ENCODE results near the gene DMD.

DMD gene

DNA sequence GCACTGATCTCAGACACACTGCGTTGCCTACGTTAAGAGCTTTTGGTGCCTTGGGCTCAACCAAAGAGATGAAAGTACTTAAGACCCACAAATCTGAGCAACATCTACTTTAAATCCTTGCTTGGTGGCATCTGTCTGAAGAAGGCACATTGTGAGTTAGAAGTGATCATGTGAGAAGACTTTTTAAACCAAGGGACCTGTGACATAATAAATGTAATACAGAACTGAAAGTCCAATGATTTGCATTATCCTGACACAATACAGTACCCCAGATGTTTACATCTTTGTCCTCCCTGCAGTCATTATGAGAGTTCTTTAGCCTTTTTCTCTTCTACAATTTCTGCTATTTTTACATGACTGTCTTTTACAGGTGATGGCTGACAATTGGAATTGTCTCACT, 2042.8 kb downstream of the DMD start:
- no peaks in the 10 kb centered on the region for H3K4me1 Mint-ChIP-seq (ENCODE audit: low read depth)
- no peaks in the 10 kb centered on the region for H3K36me3 Mint-ChIP-seq (ENCODE audit: low read depth)
- peaks cover 4% of the 10 kb centered on the region for H3K27me3 Mint-ChIP-seq
- H3K9me3 Mint-ChIP-seq, result peaks cover 8% of the 10 kb centered on the region
- no peak overlapping the region for H3K4me3 Mint-ChIP-seq
- no peak overlapping the region for H3K27ac Mint-ChIP-seq

DNA sequence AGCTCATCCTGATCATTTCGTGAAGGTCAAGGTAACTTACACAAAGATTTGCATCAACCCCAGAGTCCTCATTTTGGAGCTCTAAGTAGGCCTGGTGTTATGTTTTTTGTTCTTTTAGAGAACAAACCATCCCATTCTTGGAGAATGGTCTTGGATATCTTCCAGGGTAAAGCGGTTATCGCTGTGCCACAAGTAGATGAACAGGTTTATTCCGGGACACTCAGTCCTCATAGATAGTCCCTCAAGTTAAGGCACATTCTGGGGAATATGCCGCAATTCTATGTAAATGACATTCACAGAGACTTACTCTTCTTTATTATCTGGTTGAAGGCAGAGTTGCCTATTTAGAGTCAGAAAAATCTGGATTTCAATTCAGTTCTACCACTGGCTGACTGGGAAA, 2044.5 kb downstream of the DMD start:
- no peak overlapping the region for H3K4me3 Mint-ChIP-seq
- H3K27me3 Mint-ChIP-seq, result no peaks in the 10 kb centered on the region
- H3K27ac Mint-ChIP-seq, result no peak overlapping the region
- H3K9me3 Mint-ChIP-seq, result peaks cover 11% of the 10 kb centered on the region
- H3K4me1 Mint-ChIP-seq (ENCODE audit: low read depth), result no peaks in the 10 kb centered on the region
- H3K36me3 Mint-ChIP-seq (ENCODE audit: low read depth), result no peaks in the 10 kb centered on the region

DNA sequence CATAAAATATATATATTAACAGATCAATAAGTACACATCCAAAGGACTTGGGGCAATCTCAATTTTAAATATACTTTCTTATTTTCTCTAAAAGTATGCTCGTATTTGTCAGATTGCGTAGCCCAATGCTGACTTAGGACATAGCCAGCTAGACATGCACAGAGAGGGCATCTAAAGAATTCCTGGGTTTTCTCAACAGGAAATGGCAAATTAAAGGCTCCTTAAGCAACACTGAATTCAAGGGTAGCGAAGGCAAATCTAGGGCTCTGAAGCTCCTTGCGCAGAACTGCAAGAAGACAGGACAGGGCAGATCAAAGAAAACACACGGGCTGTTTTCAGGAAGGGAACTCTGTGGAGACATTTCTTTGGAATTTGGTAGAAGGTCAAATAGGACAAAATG, 2044.9 kb downstream of the DMD start:
- Mint-ChIP-seq H3K27ac (no peak overlapping the region), H3K27me3 (no peaks in the 10 kb centered on the region), H3K9me3 (peaks cover 11% of the 10 kb centered on the region), H3K4me1 (ENCODE audit: low read depth) (no peaks in the 10 kb centered on the region), H3K36me3 (ENCODE audit: low read depth) (no peaks in the 10 kb centered on the region), H3K4me3 (no peak overlapping the region)

DNA sequence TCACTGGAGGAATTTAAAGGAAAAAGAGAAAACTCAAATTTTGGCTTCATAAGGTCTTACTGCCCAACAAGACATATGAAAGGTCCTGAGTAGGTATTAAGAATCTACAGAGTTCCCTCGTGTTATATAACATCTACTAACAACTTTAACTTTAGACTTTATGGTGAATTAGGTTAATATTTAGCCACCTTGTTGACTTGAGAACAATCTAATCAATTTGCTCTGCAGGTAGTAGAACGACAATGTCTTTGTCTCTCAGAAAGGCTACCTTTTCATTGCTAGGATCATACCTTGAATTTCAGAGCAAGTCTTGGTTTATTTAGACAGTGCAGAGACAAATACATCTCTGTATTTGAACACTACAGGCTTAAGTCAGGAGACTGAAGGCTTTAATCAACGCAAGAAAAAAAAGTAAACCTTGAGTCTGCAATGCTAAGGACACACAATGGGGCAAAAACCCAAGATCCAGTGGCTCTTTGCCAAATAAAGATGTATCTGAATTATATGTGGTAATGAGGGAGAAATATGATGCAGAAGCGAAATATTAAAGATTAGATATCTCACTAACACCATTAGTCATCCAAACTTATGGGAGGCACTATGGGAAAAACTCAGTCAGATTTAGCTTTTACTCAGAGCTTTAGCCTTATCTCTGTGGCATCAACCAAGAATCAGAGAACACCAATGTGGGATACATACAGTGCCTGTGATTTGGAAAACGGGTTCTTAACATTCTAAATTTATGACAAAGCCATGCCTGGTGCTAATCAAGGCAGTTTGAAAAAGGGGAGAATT, 2045.9 kb downstream of the DMD start:
- Mint-ChIP-seq H3K27me3 (no peaks in the 10 kb centered on the region), H3K4me1 (ENCODE audit: low read depth) (no peaks in the 10 kb centered on the region), H3K9me3 (peaks cover 11% of the 10 kb centered on the region), H3K27ac (no peak overlapping the region), H3K4me3 (no peak overlapping the region), H3K36me3 (ENCODE audit: low read depth) (no peaks in the 10 kb centered on the region)

DNA sequence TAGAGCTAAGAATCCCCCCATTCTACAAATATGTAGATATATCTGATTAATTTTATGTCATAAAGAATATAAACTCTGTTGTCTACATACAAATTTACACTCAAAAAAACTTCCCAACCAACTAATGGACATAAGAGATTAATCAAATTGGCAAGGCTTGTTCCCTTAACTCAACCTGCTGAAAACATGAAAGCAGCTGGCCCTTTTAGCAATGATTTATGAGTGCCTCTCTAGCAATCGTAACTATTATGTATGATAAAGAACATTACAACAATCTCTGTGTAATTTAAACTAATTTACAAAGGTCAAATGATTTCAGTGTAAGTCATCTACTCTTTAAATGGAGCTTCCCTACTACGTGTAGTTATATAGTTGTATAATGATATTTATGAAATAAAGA, 2056.4 kb downstream of the DMD start:
- Mint-ChIP-seq H3K27ac (no peak overlapping the region), H3K4me3 (no peak overlapping the region), H3K27me3 (no peaks in the 10 kb centered on the region), H3K36me3 (ENCODE audit: low read depth) (no peaks in the 10 kb centered on the region), H3K9me3 (no peaks in the 10 kb centered on the region), H3K4me1 (ENCODE audit: low read depth) (no peaks in the 10 kb centered on the region)

DNA sequence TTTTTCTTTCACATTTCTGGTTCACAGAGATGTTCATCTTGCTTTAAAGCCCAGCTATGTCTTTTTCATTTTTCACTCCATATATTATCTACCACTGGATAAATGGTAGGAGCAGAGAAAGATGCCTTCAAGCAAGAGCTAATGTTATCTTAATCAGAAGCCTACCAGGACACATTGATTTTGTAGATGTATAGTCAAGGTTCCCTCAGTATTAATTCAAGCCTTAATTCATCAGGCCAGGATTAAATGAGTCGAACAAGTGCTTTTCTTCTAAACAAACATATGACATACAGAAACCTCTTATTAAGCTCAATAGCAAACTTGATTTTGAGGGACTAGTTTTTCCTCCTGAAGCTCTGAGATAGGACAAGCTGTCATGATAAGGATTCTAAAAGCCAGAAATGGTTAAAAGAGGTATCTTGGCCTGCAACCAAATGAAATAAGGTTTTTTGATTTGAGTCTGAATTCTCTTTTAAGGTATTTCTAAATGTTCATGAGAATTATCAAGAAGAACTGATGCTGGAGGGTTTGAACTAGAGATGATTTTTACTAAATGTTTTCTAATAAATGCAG, 2057.8 kb downstream of the DMD start:
- H3K4me3 Mint-ChIP-seq, result no peak overlapping the region
- no peak overlapping the region for H3K27ac Mint-ChIP-seq
- no peaks in the 10 kb centered on the region for H3K36me3 Mint-ChIP-seq (ENCODE audit: low read depth)
- H3K4me1 Mint-ChIP-seq (ENCODE audit: low read depth), result no peaks in the 10 kb centered on the region
- no peaks in the 10 kb centered on the region for H3K9me3 Mint-ChIP-seq
- H3K27me3 Mint-ChIP-seq, result no peaks in the 10 kb centered on the region

DNA sequence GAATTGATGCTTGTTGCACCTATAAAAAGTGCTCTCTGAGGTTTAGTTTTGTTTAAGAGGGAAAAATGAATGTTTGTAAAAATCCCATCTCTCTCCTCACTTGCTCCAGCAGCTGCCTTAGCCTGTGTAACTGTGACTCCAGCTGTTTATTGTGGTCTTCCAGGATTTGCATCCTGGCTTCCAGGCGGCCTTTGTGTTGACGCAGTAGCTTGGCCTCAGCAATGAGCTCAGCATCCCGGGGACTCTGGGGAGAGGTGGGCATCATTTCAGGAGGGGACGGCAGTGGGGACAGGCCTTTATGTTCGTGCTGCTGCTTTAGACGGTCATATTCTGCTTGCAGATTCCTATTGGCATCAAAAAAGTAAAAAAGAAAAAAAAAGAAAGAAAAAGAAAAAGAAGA, 2064.2 kb downstream of the DMD start:
- Mint-ChIP-seq H3K9me3 (no peaks in the 10 kb centered on the region), H3K27me3 (no peaks in the 10 kb centered on the region), H3K27ac (no peak overlapping the region), H3K4me1 (ENCODE audit: low read depth) (no peaks in the 10 kb centered on the region), H3K36me3 (ENCODE audit: low read depth) (no peaks in the 10 kb centered on the region), H3K4me3 (no peak overlapping the region)

DNA sequence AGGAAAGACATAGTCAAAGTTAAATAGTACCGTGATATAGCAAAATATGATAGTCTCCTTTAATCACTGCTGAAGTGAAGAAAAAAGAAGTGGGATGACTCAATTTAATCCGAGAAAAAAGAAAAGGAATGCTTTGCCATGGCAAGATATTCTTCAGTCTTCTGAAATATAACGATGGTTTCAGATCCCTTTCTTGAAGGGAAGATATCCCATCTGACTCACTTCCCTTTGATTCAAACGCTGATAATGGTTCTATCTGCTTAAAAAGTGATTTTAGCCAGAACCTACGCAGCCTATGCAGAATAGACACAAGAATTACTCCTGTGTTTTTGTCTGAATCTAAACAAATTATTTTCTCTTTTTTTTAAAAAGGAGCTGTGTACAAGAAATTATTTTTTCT, 2071.4 kb downstream of the DMD start:
- Mint-ChIP-seq H3K4me3 (no peak overlapping the region), H3K27ac (no peak overlapping the region), H3K27me3 (no peaks in the 10 kb centered on the region), H3K9me3 (no peaks in the 10 kb centered on the region), H3K36me3 (ENCODE audit: low read depth) (no peaks in the 10 kb centered on the region), H3K4me1 (ENCODE audit: low read depth) (peaks cover 11% of the 10 kb centered on the region)

DNA sequence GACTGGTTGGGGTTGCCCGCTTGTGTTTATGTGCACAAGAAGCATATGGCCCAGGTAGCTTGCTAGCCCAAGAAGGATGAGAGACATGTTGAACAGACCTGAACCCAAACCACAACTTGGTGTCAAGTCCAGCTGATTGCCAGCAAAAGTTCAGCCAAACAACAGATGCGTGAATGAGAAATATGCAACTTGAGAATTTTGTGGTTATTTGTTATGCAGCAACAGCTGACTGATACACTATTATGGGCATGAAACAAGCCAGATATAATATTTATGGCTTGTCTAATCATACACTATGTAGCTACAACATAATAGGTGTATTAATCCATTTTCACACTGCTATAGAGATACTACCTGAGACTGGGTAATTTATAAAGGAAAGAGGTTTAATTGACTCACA, 2073.2 kb downstream of the DMD start:
- H3K4me3 Mint-ChIP-seq, result no peak overlapping the region
- H3K27me3 Mint-ChIP-seq, result no peaks in the 10 kb centered on the region
- peaks cover 11% of the 10 kb centered on the region for H3K4me1 Mint-ChIP-seq (ENCODE audit: low read depth)
- H3K36me3 Mint-ChIP-seq (ENCODE audit: low read depth), result no peaks in the 10 kb centered on the region
- no peak overlapping the region for H3K27ac Mint-ChIP-seq
- H3K9me3 Mint-ChIP-seq, result no peaks in the 10 kb centered on the region

DNA sequence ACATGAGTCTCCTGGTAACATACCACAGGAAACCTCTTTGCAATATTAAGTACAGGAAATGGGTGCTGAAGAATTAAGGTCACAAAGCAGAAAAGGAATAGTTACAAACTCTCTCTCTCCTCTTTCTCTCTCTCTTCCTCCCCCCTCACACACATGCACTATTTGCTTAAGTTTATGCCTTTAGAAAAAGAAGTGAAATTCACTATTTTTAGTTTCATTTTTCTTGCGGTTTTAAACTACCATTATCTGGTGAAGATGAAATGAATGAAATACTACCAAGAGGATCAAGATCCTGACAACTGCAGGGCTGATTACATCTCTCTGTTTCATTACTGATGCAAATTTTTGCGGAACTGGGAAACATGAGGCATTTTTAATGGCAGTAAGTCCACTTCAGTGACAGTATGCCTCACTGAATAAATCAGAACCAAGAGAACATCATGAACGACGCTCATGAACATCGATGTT, 2075.2 kb downstream of the DMD start:
- peaks cover 11% of the 10 kb centered on the region for H3K4me1 Mint-ChIP-seq (ENCODE audit: low read depth)
- no peaks in the 10 kb centered on the region for H3K9me3 Mint-ChIP-seq
- H3K4me3 Mint-ChIP-seq, result peak overlapping the region; percentile 30
- H3K27me3 Mint-ChIP-seq, result no peaks in the 10 kb centered on the region
- H3K36me3 Mint-ChIP-seq (ENCODE audit: low read depth), result no peaks in the 10 kb centered on the region
- no peak overlapping the region for H3K27ac Mint-ChIP-seq

DNA sequence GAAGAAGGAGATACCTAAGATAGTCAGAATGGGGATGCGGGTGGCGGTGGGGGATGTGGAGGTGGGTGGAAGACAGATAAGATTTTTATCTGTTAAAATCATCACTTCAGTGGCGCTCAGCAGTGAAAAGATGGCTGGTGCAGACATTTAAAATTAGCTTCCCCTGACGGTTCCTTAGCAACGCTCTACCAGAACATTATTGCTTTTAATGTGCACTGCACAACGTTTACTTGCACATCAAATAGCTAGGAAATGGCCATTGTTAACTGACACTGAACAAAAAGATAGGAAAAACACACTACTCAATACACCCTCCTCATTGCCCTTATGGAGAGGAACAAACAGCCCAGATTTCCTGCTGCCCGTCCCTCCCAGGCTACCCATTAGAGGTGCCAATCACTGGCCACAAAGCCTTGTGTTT, 2078.5 kb downstream of the DMD start:
- Mint-ChIP-seq H3K4me3 (no peak overlapping the region), H3K36me3 (ENCODE audit: low read depth) (no peaks in the 10 kb centered on the region), H3K27ac (no peak overlapping the region), H3K27me3 (no peaks in the 10 kb centered on the region), H3K4me1 (ENCODE audit: low read depth) (peaks cover 11% of the 10 kb centered on the region), H3K9me3 (no peaks in the 10 kb centered on the region)

DNA sequence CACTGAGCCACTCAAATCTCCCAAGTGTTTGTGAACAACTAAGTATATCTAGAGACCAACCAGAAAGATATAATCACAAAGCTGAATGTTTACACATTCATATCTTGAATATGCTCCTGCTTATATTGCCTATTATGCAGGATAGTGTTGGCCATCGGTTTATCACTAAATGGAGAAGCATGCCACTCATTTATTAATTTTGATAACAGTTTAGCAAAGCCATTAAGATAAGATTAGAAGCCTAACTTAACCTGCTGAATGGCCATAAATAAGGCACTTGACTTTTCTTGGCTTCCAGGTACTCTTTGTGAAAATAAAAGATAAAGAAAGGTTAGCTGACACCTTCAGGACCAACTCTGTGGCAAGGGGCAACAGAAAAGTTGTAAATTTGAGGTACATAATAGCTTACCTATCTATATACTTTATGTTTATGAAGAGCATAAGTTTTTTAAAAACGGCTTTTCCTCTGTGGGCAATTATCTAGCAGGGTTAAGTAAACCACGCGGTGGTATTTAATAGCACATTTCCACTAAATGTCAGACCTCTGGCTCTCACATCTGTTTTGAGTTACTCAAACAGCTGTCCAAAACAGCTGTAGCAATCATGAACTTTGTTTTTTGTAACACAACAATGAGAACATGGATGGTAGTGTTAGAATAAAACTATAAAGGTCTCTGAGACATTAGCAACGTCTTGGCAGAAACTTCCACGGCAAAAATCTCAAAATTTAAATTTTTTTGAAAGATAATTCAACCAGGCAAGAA, 2080.7 kb downstream of the DMD start:
- H3K27ac Mint-ChIP-seq, result no peak overlapping the region
- no peak overlapping the region for H3K4me3 Mint-ChIP-seq
- peaks cover 3% of the 10 kb centered on the region for H3K9me3 Mint-ChIP-seq
- H3K27me3 Mint-ChIP-seq, result no peaks in the 10 kb centered on the region
- no peaks in the 10 kb centered on the region for H3K36me3 Mint-ChIP-seq (ENCODE audit: low read depth)
- H3K4me1 Mint-ChIP-seq (ENCODE audit: low read depth), result peaks cover under 1% of the 10 kb centered on the region

DNA sequence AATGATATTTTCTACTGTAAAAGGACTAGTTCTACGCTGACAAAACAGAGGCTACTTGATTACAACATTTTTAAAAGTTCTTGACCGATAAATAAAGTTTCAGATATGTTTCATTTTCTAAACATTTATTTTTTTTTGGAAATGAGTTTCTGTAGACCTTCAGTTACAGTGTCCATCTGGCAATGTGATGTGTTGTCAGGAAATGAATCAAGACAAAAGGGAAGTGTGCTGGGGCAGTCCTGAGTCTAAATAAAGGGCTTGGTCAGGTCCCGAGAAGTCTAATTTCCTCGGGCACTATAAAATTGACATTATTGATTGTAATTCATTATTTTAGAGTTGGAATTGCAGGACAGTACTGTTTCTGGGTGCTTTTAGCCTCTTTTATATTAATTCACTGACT, 2082.5 kb downstream of the DMD start:
- H3K36me3 Mint-ChIP-seq (ENCODE audit: low read depth), result no peaks in the 10 kb centered on the region
- H3K27ac Mint-ChIP-seq, result no peak overlapping the region
- H3K27me3 Mint-ChIP-seq, result no peaks in the 10 kb centered on the region
- peaks cover 3% of the 10 kb centered on the region for H3K9me3 Mint-ChIP-seq
- no peak overlapping the region for H3K4me3 Mint-ChIP-seq
- no peaks in the 10 kb centered on the region for H3K4me1 Mint-ChIP-seq (ENCODE audit: low read depth)

DNA sequence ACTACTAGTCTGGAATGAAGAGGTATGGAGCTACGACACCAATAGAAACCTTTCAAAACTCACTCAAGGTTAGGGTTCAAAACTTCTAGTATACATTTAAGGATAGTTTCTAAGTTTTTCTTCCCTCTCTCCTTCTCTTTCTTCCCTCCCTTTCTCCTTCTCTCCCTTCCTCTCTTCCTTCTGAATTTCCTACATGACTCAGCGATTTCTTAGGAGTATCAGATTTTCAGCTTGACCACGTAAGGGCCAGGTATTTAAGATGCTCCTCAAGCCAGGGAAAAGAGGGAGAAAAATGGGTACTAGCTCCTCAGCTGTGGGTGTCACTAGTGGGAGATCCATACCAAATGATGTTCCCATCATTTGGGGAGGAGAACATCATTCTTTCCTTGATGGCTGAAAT, 2083.6 kb downstream of the DMD start:
- Mint-ChIP-seq H3K27me3 (no peaks in the 10 kb centered on the region), H3K4me1 (ENCODE audit: low read depth) (no peaks in the 10 kb centered on the region), H3K27ac (no peak overlapping the region), H3K36me3 (ENCODE audit: low read depth) (no peaks in the 10 kb centered on the region), H3K9me3 (peaks cover 3% of the 10 kb centered on the region), H3K4me3 (no peak overlapping the region)

DNA sequence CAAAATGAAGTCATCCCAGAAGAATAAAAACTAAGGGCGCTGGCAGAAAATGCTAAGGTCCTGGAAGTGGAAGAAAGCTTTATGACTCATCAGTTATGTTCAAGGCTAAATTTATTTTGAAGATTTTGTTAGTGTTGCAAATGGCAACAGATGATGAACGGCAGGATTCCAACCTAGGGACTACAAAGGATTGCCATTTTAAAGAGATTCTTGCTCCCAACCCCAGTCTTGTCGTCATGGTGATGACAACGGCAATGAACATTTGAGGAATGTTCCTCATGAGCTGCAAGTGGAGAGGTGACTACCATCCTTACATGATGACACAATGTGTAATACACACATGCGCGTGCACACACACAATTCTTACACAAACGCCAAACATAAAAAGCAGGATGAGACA, 2085.1 kb downstream of the DMD start:
- no peaks in the 10 kb centered on the region for H3K4me1 Mint-ChIP-seq (ENCODE audit: low read depth)
- peaks cover 3% of the 10 kb centered on the region for H3K9me3 Mint-ChIP-seq
- H3K36me3 Mint-ChIP-seq (ENCODE audit: low read depth), result no peaks in the 10 kb centered on the region
- H3K4me3 Mint-ChIP-seq, result no peak overlapping the region
- no peak overlapping the region for H3K27ac Mint-ChIP-seq
- H3K27me3 Mint-ChIP-seq, result no peaks in the 10 kb centered on the region
